Bronchial epithelial cell (primary cell): Measurements from ENCODE around the gene ZNF771. TPM values are rescaled to one million over a fixed set of nuclear protein-coding genes. Genes with fewer than 3 reads are reported as not detected.
A peak's percentile ranks its signal among the peaks of the same experiment; 100 is the strongest.

Experiments
- DNase-seq: peaks from one replicate; pipeline ENCODE4 v3.0.0-alpha.2; 2010; ENCODE audit warnings: low read depth
- FAIRE-seq: peaks from 2 replicates; lab custom pipeline; 2011; peaks lifted over from hg19 to GRCh38; lab: Jason Lieb, UNC
- H3K27me3 ChIP-seq: 2 replicates; pipeline ENCODE4 v1.5.1; 2011; ENCODE audit warnings: low read length; ENCODE audit not compliant: control insufficient read depth, insufficient read depth
- H3K36me3 ChIP-seq: 2 replicates; pipeline ENCODE4 v1.5.1; 2011; ENCODE audit warnings: low read length; ENCODE audit not compliant: control insufficient read depth, insufficient read depth
- H3K4me3 ChIP-seq: 2 replicates; pipeline ENCODE4 v1.5.1; 2011; ENCODE audit warnings: mild to moderate bottlenecking, low read depth, low read length, control low read depth
- CTCF ChIP-seq: IDR thresholded peaks from 2 replicates; pipeline ENCODE4 v1.5.1; 2011; ENCODE audit warnings: mild to moderate bottlenecking, moderate library complexity, low read length, control low read depth, inconsistent platforms; ENCODE audit not compliant: insufficient read depth, severe bottlenecking
- total RNA-seq: library from RNA; depleted of rRNA; stranded (reverse); fragments of >200 nt; gene quantifications from 2 replicates; pipeline ENCODE4 v1.2.1, GENCODE V29; 2014

Gene ZNF771
- total RNA-seq, 1 donor from 2014 or later: 10.0 TPM

- Histone ChIP-seq H3K4me3 (peak overlapping the region; percentile 66), H3K36me3 (peaks cover 11% of the 10 kb centered on the region), H3K27me3 (no peaks in the 10 kb centered on the region)
- no peak for FAIRE-seq
- DNase-seq: no peak
- no peak for TF ChIP-seq CTCF
Measured at GRCh38 chr16:30368792-30369090, 38.7 kb upstream of the ZNF771 start.

GRCh38 chr16:30369091-30369937, 38.1 kb upstream of the ZNF771 start:
- Histone ChIP-seq H3K4me3 (peak overlapping the region; percentile 66), H3K36me3 (peaks cover 11% of the 10 kb centered on the region), H3K27me3 (no peaks in the 10 kb centered on the region)
- FAIRE-seq: no peak
- DNase-seq: no peak
- TF ChIP-seq CTCF: no peak

DNA sequence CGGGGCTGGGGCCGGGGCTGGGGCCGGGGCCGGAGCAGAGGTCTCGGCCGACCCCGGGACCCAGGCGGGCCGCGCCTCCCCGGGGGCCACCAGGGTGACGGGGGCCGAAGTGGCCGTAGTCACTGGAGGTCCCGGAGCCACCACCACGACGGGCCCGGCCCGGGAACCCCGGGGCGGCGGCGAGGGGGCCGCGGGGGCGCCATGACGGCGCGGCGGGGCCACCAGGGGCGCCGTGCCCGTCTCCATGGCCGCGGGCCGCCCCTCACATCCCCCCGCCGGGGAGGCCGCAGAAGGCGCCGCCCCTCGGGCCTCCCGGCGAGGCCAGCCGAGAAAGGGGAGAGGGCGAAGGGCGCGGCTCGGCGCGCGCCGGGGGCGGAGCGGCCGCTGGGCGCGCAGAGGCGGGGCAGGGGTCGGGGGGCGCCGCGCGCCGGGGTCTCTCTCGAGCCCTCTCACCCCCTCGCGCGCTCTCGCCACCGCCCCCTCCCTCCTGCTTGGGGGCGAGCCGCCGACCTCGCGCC, 37.4 kb upstream of the ZNF771 start:
- Histone ChIP-seq H3K27me3 (no peaks in the 10 kb centered on the region), H3K4me3 (peak overlapping the region; percentile 66), H3K36me3 (peaks cover 6% of the 10 kb centered on the region)
- TF ChIP-seq CTCF: no peak
- DNase-seq (no peak), FAIRE-seq (no peak)

DNA sequence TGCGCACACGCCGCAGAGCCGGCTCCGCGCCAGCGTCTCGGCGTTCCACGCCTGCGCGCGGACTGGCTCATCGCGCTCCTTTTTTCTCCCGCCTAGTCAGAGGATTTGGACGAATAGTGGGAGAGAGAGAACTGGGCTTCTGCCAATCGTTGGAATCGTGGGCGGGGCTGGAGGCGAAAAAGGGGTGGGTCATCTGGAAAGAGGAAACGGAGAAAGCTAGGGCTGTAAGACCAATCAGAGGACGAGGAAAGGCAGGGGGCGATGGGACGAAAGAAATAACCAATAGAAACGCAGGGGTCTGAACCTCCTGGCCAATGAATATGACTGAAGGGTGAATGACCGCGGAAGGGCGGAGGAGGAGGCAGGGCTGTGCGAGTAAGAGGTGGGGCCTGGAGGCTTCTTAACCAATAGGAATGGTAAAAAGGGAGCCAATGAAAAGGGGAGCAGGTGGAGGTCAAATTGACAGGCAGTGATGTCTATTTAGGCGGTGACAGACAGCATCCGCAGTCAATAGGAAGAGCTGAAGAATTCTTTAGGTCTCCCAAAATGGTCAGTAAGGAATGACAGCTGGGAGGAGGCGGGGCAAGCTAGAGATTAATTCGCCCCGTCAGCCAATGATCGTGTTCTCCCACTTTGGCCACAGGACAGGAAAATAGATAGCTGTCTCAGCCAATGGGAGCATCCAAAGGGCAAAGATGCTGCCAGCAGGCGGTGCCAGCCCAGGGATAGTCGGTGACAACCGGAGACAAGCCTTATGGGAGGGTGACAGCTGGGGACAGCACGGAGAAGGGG, 36.8 kb upstream of the ZNF771 start, which contains the start of gene TBC1D10B:
TBC1D10B (minus strand) TSS at position 39 of the 792 bp plus-strand sequence. CDS start 311 bp downstream, outside the sequence.
- no peaks in the 10 kb centered on the region for H3K36me3 ChIP-seq
- peak; percentile 41 for TF ChIP-seq CTCF
- peak within 1 kb of the TSS; percentile 66 for H3K4me3 ChIP-seq
- no peaks in the 10 kb centered on the region for H3K27me3 ChIP-seq
- peak; percentile 91 for FAIRE-seq
- DNase-seq: peak; percentile 100

- Histone ChIP-seq H3K4me3 (peak overlapping the region; percentile 34), H3K36me3 (no peaks in the 10 kb centered on the region), H3K27me3 (no peaks in the 10 kb centered on the region)
- FAIRE-seq: no peak
- no peak for DNase-seq
- no peak for TF ChIP-seq CTCF
Measured at GRCh38 chr16:30371248-30371816, 36.1 kb upstream of the ZNF771 start.
